Activated CD4-positive, alpha-beta memory T cell treated with anti-CD3 and anti-CD28 coated beads for 36 hours (primary cell): ENCODE results near the gene PANK2. TPM values are rescaled to one million over a fixed set of nuclear protein-coding genes. Genes with fewer than 3 reads are reported as not detected.
"Not testable (repeated sequence)": the region's sequence is repeated elsewhere in the genome, so short reads cannot be mapped to it uniquely, and the experiment has no call there.

Source experiments
- CTCF ChIA-PET: fragments of 350-600 bp; sonication (Branson Sonifier 250); formaldehyde crosslinking; loops from one replicate; lab custom pipeline; 2021; ENCODE audit warnings: antibody characterized with exemption, inconsistent platforms; lab: Charles Lee
- POLR2A ChIA-PET: fragments of 350-600 bp; sonication (Branson Sonifier 250); formaldehyde crosslinking; loops from one replicate; lab custom pipeline; 2021; ENCODE audit warnings: antibody characterized with exemption; lab: Charles Lee
- DNase-seq: peaks from one replicate; pipeline ENCODE4 v3.0.0-alpha.2; 2020
- H3K27ac Mint-ChIP-seq: one replicate; pipeline ENCODE4 v1.8.0; 2021; ENCODE audit warnings: mixed read lengths
- H3K27me3 Mint-ChIP-seq: one replicate; pipeline ENCODE4 v1.8.0; 2021; ENCODE audit warnings: mixed read lengths
- H3K36me3 Mint-ChIP-seq: one replicate; pipeline ENCODE4 v1.8.0; 2021; ENCODE audit warnings: mixed read lengths
- H3K4me1 Mint-ChIP-seq: one replicate; pipeline ENCODE4 v1.8.0; 2021; ENCODE audit warnings: low read depth, mixed read lengths
- H3K4me3 Mint-ChIP-seq: one replicate; pipeline ENCODE4 v1.8.0; 2021; ENCODE audit warnings: mild to moderate bottlenecking, mixed read lengths
- H3K9me3 Mint-ChIP-seq: one replicate; pipeline ENCODE4 v1.8.0; 2021; ENCODE audit warnings: mixed read lengths
- intact Hi-C: fragments of 100-400 bp; cut with micrococcal nuclease; formaldehyde crosslinking; loops from one replicate; pipeline ENCODE4 v1.15.1; 2023
- total RNA-seq, 2 experiments: library from RNA; stranded (reverse); gene quantifications; one replicate each; pipeline ENCODE4 v1.2.3, GENCODE V29; 2021

PANK2 gene
- total RNA-seq, 2 experiments from 2014 or later = 49.3 to 52.5 TPM

GRCh38 chr20:3902446-3902845, 13.3 kb downstream of the PANK2 start:
- peaks cover 70% of the 10 kb centered on the region for H3K4me1 Mint-ChIP-seq

GRCh38 chr20:3904224-3904623, 15.0 kb downstream of the PANK2 start:
- Mint-ChIP-seq H3K36me3 (peaks cover 22% of the 10 kb centered on the region), H3K4me3 (no peak overlapping the region), H3K27ac (no peak overlapping the region), H3K9me3 (no peaks in the 10 kb centered on the region), H3K4me1 (peaks cover 77% of the 10 kb centered on the region), H3K27me3 (no peaks in the 10 kb centered on the region)
- POLR2A ChIA-PET = no interaction called here
- CTCF ChIA-PET = no interaction called here
- intact Hi-C loops = no loop called here
- no peak for DNase-seq

More at GRCh38 chr20:3902446-3902845, 13.3 kb downstream of the PANK2 start:
- H3K36me3 Mint-ChIP-seq = peaks cover 5% of the 10 kb centered on the region
- H3K27ac Mint-ChIP-seq = no peak overlapping the region
- H3K4me3 Mint-ChIP-seq = no peak overlapping the region
- H3K27me3 Mint-ChIP-seq = no peaks in the 10 kb centered on the region
- DNase-seq = peak; percentile 5
- ChIA-PET CTCF (interaction anchor here (0.6 to 1.8 kb wide), 2 partner anchors 11 to 154 kb away, joined by 4 to 5 read pairs; no protein-coding TSS in a partner anchor), POLR2A (no interaction called here)
- intact Hi-C loops = no loop called here
- no peaks in the 10 kb centered on the region for H3K9me3 Mint-ChIP-seq

GRCh38 chr20:3904857-3905256, 15.7 kb downstream of the PANK2 start:
- POLR2A ChIA-PET = no interaction called here
- Mint-ChIP-seq H3K36me3 (peaks cover 25% of the 10 kb centered on the region), H3K27me3 (no peaks in the 10 kb centered on the region), H3K9me3 (no peaks in the 10 kb centered on the region), H3K27ac (peak overlapping the region; percentile 60), H3K4me3 (no peak overlapping the region), H3K4me1 (peaks cover 74% of the 10 kb centered on the region)
- intact Hi-C loops = loop anchor here (5.0 kb wide), 3 partner anchors 108 to 177 kb away; partner anchors contain the start of genes CDC25B and RNF24
- CTCF ChIA-PET = no interaction called here
- no peak for DNase-seq

GRCh38 chr20:3906744-3907721, 17.8 kb downstream of the PANK2 start:
- ChIA-PET POLR2A (interaction anchor here (0.6 to 1.1 kb wide), 4 partner anchors 10 to 86 kb away, joined by 3 to 4 read pairs (median 3); no protein-coding TSS in a partner anchor), CTCF (interaction anchor here (0.5 to 2.4 kb wide), 3 partner anchors 10 to 83 kb away, joined by 3 to 8 read pairs (median 3); no protein-coding TSS in a partner anchor)
- H3K4me3 Mint-ChIP-seq = peak overlapping the region; percentile 66
- intact Hi-C loops = loop anchor here (1.0 to 5.0 kb wide), 7 partner anchors 18 to 175 kb away; partner anchors contain the start of genes AP5S1, CDC25B, PANK2 and RNF24
- peaks cover 42% of the 10 kb centered on the region for H3K36me3 Mint-ChIP-seq
- peak; percentile 81 for DNase-seq
- H3K27me3 Mint-ChIP-seq, H3K9me3 Mint-ChIP-seq: not testable (repeated sequence)
- peak overlapping the region; percentile 95 for H3K27ac Mint-ChIP-seq
- peaks cover 62% of the 10 kb centered on the region for H3K4me1 Mint-ChIP-seq

- POLR2A ChIA-PET = no interaction called here
- DNase-seq = no peak
- peak overlapping the region; percentile 60 for H3K27ac Mint-ChIP-seq
- intact Hi-C loops = loop anchor here (5.0 kb wide), 3 partner anchors 109 to 174 kb away; partner anchors contain the start of genes CDC25B and RNF24
- CTCF ChIA-PET = interaction anchor here (2.4 kb wide), 1 partner anchor 11 kb away, joined by 8 read pairs; no protein-coding TSS in a partner anchor
- peaks cover 54% of the 10 kb centered on the region for H3K4me1 Mint-ChIP-seq
- H3K4me3 Mint-ChIP-seq = no peak overlapping the region
- no peaks in the 10 kb centered on the region for H3K27me3 Mint-ChIP-seq
- no peaks in the 10 kb centered on the region for H3K9me3 Mint-ChIP-seq
- peaks cover 51% of the 10 kb centered on the region for H3K36me3 Mint-ChIP-seq
Measured at GRCh38 chr20:3908667-3909066, 19.5 kb downstream of the PANK2 start.

- no peaks in the 10 kb centered on the region for H3K27me3 Mint-ChIP-seq
- intact Hi-C loops = loop anchor here (5.0 kb wide), 3 partner anchors 107 to 172 kb away; partner anchors contain the start of genes CDC25B and RNF24
- H3K36me3 Mint-ChIP-seq = peaks cover 58% of the 10 kb centered on the region
- H3K9me3 Mint-ChIP-seq = no peaks in the 10 kb centered on the region
- H3K4me3 Mint-ChIP-seq = no peak overlapping the region
- CTCF ChIA-PET = no interaction called here
- DNase-seq = no peak
- peaks cover 51% of the 10 kb centered on the region for H3K4me1 Mint-ChIP-seq
- H3K27ac Mint-ChIP-seq = peak overlapping the region; percentile 65
- POLR2A ChIA-PET = no interaction called here
Measured at GRCh38 chr20:3909952-3910366, 20.8 kb downstream of the PANK2 start.

GRCh38 chr20:3910853-3911252, 21.7 kb downstream of the PANK2 start:
- H3K4me1 Mint-ChIP-seq = peaks cover 53% of the 10 kb centered on the region
- H3K9me3 Mint-ChIP-seq = no peaks in the 10 kb centered on the region
- POLR2A ChIA-PET = interaction anchor here (0.7 kb wide), 1 partner anchor 63 kb away, joined by 3 read pairs; no protein-coding TSS in a partner anchor
- H3K36me3 Mint-ChIP-seq = peaks cover 63% of the 10 kb centered on the region
- intact Hi-C loops = no loop called here
- no peak for DNase-seq
- H3K27ac Mint-ChIP-seq = no peak overlapping the region
- CTCF ChIA-PET = no interaction called here
- H3K27me3 Mint-ChIP-seq = no peaks in the 10 kb centered on the region
- no peak overlapping the region for H3K4me3 Mint-ChIP-seq

- intact Hi-C loops = no loop called here
- Mint-ChIP-seq H3K9me3 (no peaks in the 10 kb centered on the region), H3K27me3 (no peaks in the 10 kb centered on the region), H3K4me1 (peaks cover 52% of the 10 kb centered on the region), H3K27ac (peak overlapping the region; percentile 9), H3K4me3 (no peak overlapping the region), H3K36me3 (peaks cover 69% of the 10 kb centered on the region)
- ChIA-PET CTCF (no interaction called here), POLR2A (no interaction called here)
- DNase-seq = peak; percentile 8
Measured at GRCh38 chr20:3911956-3912355, 22.8 kb downstream of the PANK2 start.

GRCh38 chr20:3914446-3914845, 25.3 kb downstream of the PANK2 start:
- no peaks in the 10 kb centered on the region for H3K27me3 Mint-ChIP-seq
- POLR2A ChIA-PET = no interaction called here
- peaks cover 45% of the 10 kb centered on the region for H3K4me1 Mint-ChIP-seq
- CTCF ChIA-PET = no interaction called here
- DNase-seq = no peak
- no peak overlapping the region for H3K4me3 Mint-ChIP-seq
- peaks cover 65% of the 10 kb centered on the region for H3K36me3 Mint-ChIP-seq
- H3K27ac Mint-ChIP-seq = peak overlapping the region; percentile 57
- no peaks in the 10 kb centered on the region for H3K9me3 Mint-ChIP-seq
- intact Hi-C loops = no loop called here

GRCh38 chr20:3915691-3916090, 26.5 kb downstream of the PANK2 start:
- peak overlapping the region; percentile 72 for H3K27ac Mint-ChIP-seq
- ChIA-PET POLR2A (interaction anchor here (0.6 kb wide), 1 partner anchor 15 kb away, joined by 3 read pairs; no protein-coding TSS in a partner anchor), CTCF (interaction anchor here (0.5 to 0.7 kb wide), 2 partner anchors 111 to 1202 kb away, joined by 3 read pairs; no protein-coding TSS in a partner anchor)
- peaks cover 57% of the 10 kb centered on the region for H3K36me3 Mint-ChIP-seq
- H3K4me3 Mint-ChIP-seq = peak overlapping the region; percentile 3
- intact Hi-C loops = no loop called here
- no peak for DNase-seq
- peaks cover 41% of the 10 kb centered on the region for H3K4me1 Mint-ChIP-seq
- H3K9me3 Mint-ChIP-seq = no peaks in the 10 kb centered on the region
- no peaks in the 10 kb centered on the region for H3K27me3 Mint-ChIP-seq

GRCh38 chr20:3916364-3916763, 27.2 kb downstream of the PANK2 start:
- POLR2A ChIA-PET = interaction anchor here (1.3 kb wide), 1 partner anchor 10 kb away, joined by 4 read pairs; no protein-coding TSS in a partner anchor
- Mint-ChIP-seq H3K9me3 (no peaks in the 10 kb centered on the region), H3K27me3 (no peaks in the 10 kb centered on the region), H3K4me3 (no peak overlapping the region), H3K4me1 (peaks cover 41% of the 10 kb centered on the region), H3K36me3 (peaks cover 55% of the 10 kb centered on the region), H3K27ac (no peak overlapping the region)
- CTCF ChIA-PET = interaction anchor here (0.7 to 0.9 kb wide), 2 partner anchors 10 to 24 kb away, joined by 3 read pairs; no protein-coding TSS in a partner anchor
- no peak for DNase-seq
- intact Hi-C loops = no loop called here

- H3K4me1 Mint-ChIP-seq = peaks cover 56% of the 10 kb centered on the region
- no peak for DNase-seq
- peak overlapping the region; percentile 55 for H3K27ac Mint-ChIP-seq
- no peaks in the 10 kb centered on the region for H3K27me3 Mint-ChIP-seq
- ChIA-PET POLR2A (no interaction called here), CTCF (no interaction called here)
- H3K36me3 Mint-ChIP-seq = peaks cover 46% of the 10 kb centered on the region
- no peak overlapping the region for H3K4me3 Mint-ChIP-seq
- H3K9me3 Mint-ChIP-seq = no peaks in the 10 kb centered on the region
- intact Hi-C loops = no loop called here
Measured at GRCh38 chr20:3919352-3919751, 30.2 kb downstream of the PANK2 start.
